GM13976 (cell line): Measurements from ENCODE around the gene SUB1.
"Not testable (repeated sequence)": the region's sequence is repeated elsewhere in the genome, so short reads cannot be mapped to it uniquely, and the experiment has no call there.

Source experiments
- DNase-seq: peaks from one replicate; pipeline ENCODE4 v3.0.0; 2012; ENCODE audit warnings: low spot score
- in situ Hi-C: fragments of 300-500 bp; cut with MboI; formaldehyde crosslinking; loops from one replicate; pipeline ENCODE4 v1.12.0; 2022; ENCODE audit warnings: low sequenced_read_pairs, mixed read lengths, inconsistent platforms; ENCODE audit not compliant: unreplicated experiment
- TF ChIP-seq, protein P1 (sequence below): IDR thresholded peaks from 2 replicates; pipeline ENCODE4 v1.5.1; 2012; ENCODE audit warnings: borderline replicate concordance, mild to moderate bottlenecking; ENCODE audit not compliant: insufficient read depth; ENCODE audit errors: extremely low read depth, missing control alignments, control extremely low read depth

The SUB1 gene

DNA sequence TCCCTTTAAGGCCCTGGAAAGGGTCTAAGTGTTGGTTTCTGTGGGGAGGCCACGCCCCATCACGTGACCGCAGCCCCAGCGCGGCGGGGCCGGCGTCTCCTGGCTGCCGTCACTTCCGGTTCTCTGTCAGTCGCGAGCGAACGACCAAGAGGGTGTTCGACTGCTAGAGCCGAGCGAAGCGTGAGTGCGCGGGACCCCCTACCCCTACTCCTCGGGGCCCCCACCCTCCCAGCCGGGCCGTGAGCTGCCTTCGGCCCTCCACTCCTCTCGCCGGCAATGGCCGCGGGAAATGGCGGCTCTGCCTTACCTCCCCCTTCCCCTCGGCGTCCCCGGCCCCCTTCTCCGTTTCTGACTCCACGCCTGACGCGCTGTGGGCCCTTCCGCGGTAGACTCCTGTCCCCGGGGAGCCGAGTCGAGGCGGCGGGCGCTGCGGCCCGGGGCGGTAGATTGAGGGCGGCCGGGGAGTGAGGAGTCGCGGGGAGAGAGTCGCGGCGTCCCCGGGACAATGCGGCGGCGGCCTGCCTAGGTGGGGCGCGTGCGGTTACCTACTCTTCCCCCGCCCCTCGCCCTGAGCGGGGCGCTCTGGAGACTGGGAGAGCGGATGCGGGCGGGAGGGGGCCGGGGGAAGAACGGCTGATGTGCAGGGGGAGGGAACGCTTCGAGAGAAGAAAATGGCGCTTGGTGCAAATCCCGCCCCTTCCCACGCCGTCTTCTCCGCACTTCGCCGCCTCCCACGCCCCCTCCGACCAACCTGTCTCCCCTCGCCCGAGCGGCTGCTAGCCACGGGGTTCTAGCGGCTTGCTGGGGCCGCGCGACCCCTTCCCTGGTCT is at the start of gene SUB1:
Gene SUB1 (plus strand): TSS at position 112 of the 830 bp plus-strand sequence. CDS start 2,956 bp downstream, outside the sequence.
- in situ Hi-C loops: loop anchor here (10.0 kb wide), 1 partner anchor 51 kb away; no protein-coding TSS in a partner anchor
- TF ChIP-seq, protein P1, sequence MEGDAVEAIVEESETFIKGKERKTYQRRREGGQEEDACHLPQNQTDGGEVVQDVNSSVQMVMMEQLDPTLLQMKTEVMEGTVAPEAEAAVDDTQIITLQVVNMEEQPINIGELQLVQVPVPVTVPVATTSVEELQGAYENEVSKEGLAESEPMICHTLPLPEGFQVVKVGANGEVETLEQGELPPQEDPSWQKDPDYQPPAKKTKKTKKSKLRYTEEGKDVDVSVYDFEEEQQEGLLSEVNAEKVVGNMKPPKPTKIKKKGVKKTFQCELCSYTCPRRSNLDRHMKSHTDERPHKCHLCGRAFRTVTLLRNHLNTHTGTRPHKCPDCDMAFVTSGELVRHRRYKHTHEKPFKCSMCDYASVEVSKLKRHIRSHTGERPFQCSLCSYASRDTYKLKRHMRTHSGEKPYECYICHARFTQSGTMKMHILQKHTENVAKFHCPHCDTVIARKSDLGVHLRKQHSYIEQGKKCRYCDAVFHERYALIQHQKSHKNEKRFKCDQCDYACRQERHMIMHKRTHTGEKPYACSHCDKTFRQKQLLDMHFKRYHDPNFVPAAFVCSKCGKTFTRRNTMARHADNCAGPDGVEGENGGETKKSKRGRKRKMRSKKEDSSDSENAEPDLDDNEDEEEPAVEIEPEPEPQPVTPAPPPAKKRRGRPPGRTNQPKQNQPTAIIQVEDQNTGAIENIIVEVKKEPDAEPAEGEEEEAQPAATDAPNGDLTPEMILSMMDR: no peak
- DNase-seq: peak; percentile 91

DNA sequence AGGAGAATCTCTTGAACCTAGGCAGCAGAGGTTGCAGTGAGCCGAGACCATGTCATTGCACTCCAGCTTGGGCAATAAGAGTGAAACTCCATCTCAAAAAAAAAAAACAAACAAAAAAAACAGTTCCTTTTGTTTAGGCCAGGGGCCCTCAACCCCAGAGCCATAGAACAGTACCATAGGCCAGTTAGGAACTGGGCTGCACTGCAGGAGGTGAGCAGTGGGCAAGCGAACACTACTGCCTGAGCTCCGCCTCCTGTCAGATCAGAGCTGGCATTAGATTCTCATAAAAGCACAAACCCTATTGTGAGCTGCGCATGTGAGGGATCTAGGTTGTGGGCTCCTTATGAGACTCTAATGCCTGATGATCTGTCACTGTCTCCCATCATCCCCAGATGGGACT is 49.1 kb upstream of the SUB1 start:
- no peak for DNase-seq
- in situ Hi-C loops: loop anchor here (10.0 kb wide), 1 partner anchor 49 kb away; the partner anchor contains the start of gene SUB1
- TF ChIP-seq, protein P1: no peak

DNA sequence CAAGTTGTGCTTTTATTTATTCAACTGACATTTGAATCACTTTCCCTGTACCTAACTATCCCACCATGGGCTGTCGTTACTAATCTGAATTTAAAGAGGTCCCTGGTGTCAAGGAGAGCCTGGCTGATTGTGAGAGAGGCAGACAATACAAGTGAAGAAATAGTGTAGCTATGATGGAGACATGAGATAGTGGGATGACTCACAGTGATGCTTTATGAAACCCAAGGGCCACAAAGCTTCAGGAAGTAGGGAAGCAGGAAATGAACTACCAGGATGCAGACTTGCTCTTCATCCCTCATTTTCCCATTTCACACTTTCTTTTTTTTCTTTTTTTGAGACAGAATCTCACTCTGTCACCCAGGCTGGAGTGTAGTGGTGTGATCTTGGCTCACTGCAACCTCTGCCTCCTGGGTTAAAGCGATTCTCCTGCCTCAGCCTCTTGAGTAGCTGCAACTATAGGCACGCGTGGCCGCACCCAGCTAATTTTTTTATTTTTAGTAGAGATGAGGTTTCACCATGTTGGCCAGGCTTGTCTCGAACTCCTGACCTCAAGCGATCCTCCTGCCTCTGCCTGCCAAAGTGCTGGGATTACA is 47.8 kb upstream of the SUB1 start:
- DNase-seq: not testable (repeated sequence)
- in situ Hi-C loops: loop anchor here (10.0 kb wide), 1 partner anchor 47 kb away; the partner anchor contains the start of gene SUB1

DNA sequence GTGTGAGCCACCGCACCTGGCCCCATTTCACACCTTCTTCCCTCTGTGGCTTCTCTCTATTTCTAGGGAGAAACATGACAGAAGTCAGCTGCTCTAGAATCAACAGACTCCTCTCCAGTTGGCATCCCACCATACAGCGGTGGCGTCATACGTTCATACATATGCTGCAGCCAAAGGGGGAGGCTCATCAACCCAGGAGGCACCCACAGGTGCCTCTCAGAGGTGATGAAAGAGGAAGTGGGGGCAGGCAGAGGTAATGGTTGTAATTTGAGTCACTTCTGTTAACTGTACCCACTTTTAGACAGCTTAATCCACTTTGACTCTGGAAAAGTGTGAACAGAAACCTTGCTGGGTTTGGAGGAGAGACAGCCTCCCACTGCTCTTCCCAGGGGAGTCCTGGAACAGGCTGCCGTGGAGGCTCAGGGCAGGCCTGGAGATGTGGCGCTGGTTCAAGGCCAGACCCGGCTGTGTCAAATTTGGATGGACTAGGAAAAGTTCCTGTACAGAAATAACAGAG is 47.3 kb upstream of the SUB1 start:
- peak; percentile 61 for DNase-seq
- TF ChIP-seq, protein P1: no peak
- in situ Hi-C loops: loop anchor here (10.0 kb wide), 1 partner anchor 47 kb away; the partner anchor contains the start of gene SUB1

DNA sequence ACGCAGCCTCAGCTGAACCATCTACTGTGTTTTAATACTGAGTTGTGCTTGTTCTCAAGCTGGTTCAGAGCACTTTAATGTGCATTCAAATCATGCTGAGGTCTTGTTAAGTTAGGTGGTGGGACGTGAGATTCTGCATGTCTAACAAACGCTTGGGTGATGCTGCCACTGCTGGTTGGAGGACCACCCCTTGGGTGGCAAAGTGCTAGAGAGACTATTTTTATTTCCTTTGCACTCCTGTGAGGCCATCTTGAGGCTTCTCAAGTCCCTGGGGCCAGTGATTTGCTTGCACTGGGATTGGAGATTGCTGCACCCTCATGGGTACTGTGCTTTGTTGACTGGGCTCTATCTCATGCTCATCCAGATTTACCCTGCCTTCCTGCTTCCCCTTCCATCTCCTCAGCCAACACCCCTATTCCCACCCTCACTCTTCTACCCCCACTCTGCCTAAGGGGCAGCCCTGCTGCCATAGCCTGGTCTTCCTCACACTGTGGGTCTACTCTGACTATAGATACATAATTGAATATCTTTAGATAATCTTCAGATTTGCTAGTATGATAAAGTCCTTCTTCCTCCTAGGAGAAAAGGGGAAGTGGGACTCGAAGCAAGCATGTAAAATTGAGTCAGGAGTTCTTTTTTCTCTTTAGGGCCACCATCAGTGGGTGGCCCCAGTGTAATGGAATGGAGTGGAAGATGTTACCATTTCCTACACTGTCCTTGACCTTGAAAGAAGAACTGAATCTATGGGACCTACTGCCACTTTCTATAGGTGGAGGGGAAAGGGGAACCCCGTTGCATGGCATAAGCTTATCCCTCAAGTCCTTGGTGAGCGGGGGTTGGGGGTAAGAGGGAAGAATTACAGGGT is 45.1 kb upstream of the SUB1 start:
- TF ChIP-seq, protein P1: no peak
- no peak for DNase-seq
- in situ Hi-C loops: loop anchor here (10.0 kb wide), 1 partner anchor 45 kb away; the partner anchor contains the start of gene SUB1

DNA sequence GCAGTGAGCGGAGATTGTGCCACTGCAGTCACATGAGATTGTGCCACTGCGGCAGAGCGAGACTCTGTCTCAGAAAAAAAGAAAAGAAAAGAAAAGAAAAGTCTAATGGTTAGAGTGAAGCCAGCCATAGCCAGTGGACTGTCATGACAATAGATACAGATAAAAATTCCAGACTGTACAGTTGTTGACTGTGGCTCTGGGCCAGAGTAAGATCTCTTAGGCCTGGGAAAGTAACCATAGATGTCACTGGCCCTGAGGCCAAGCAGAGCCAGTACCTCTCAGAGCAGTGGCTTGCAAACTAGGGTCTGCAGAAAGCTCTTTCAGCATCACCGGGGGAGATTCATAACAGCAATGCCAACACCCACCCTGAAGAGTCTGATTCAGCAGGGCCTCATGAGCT is 44.1 kb upstream of the SUB1 start:
- TF ChIP-seq, protein P1: no peak
- in situ Hi-C loops: no loop called here
- DNase-seq: no peak
